Stimulated activated naive CD8-positive, alpha-beta T cell treated with anti-CD3 and anti-CD28 coated beads, Interleukin-15, Interleukin-2, amounts not matched to agents 100 ng/mL and 50 ng/mL, for 24 hours (primary cell): ENCODE measurements around the gene PITX1.
"Not testable (repeated sequence)": the region's sequence is repeated elsewhere in the genome, so short reads cannot be mapped to it uniquely, and the experiment has no call there.

Experiments
- H3K27ac Mint-ChIP-seq: one replicate; pipeline ENCODE4 v1.8.0; 2021; ENCODE audit warnings: mild to moderate bottlenecking, mixed read lengths
- H3K27me3 Mint-ChIP-seq: one replicate; pipeline ENCODE4 v1.8.0; 2021; ENCODE audit warnings: mixed read lengths
- H3K36me3 Mint-ChIP-seq: one replicate; pipeline ENCODE4 v1.8.0; 2021; ENCODE audit warnings: low read depth, mixed read lengths
- H3K4me1 Mint-ChIP-seq: one replicate; pipeline ENCODE4 v1.8.0; 2021; ENCODE audit warnings: low read depth, mixed read lengths
- H3K4me3 Mint-ChIP-seq: one replicate; pipeline ENCODE4 v1.8.0; 2021; ENCODE audit warnings: mild to moderate bottlenecking, mixed read lengths
- H3K9me3 Mint-ChIP-seq: one replicate; pipeline ENCODE4 v1.8.0; 2021; ENCODE audit warnings: mixed read lengths

Gene PITX1

GRCh38 chr5:135033901-135034235 lies at the start of gene PITX1:
TSS of gene PITX1 (minus strand) at chr5:135034228. CDS start at chr5:135033881, 347 bp downstream.
- Mint-ChIP-seq H3K36me3 (peaks cover 6% of the 10 kb centered on the region), H3K27ac (peak within 1 kb of the TSS; percentile 26), H3K4me1 (peaks cover 38% of the 10 kb centered on the region), H3K4me3 (peak within 1 kb of the TSS; percentile 81), H3K9me3 (no peaks in the 10 kb centered on the region), H3K27me3 (peaks cover 86% of the 10 kb centered on the region)

DNA sequence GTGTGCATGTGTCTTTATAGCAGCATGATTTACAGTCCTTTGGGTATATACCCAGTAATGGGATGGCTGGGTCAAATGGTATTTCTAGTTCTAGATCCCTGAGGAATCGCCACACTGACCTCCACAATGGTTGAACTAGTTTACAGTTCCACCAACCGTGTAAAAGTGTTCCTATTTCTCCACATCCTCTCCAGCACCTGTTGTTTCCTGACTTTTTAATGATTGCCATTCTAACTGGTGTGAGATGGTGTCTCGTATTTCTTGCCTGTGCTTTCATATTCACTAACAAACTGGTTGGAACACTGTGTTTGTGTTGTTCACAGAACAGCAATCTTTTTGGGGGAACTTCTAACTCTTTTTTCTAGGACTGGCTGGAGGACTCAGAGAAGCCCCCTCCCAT lies 49.3 kb upstream of the PITX1 start:
- not testable (repeated sequence) for H3K36me3 Mint-ChIP-seq, H3K27ac Mint-ChIP-seq, H3K9me3 Mint-ChIP-seq, H3K4me1 Mint-ChIP-seq, H3K4me3 Mint-ChIP-seq
- peaks cover 29% of the 10 kb centered on the region for H3K27me3 Mint-ChIP-seq

- Mint-ChIP-seq H3K4me3 (no peak overlapping the region), H3K4me1 (no peaks in the 10 kb centered on the region), H3K36me3 (no peaks in the 10 kb centered on the region), H3K27ac (no peak overlapping the region), H3K27me3 (peaks cover 27% of the 10 kb centered on the region), H3K9me3 (peaks cover 5% of the 10 kb centered on the region)
These were observed 47.2 kb upstream of the PITX1 start for GRCh38 chr5:135081240-135081639.

DNA sequence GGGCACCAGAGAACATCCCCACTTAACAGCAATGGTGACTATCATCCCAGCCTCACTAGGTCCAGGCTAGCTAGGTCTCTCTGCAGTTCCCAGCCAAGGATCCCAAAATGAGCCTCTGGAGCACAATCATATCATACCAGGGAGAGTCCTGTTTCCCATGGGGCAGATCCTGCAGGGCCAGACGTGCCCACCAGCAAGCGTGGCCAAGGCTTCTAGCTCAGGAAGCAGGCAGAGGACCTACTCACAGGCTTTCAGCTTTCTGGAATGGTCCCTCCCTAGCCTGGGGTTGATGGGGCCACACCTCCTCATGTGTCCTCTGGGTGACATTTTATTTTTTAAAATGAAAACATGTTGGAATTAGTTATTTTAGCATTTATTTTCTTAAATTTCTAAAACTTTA lies 45.7 kb upstream of the PITX1 start:
- Mint-ChIP-seq H3K9me3 (peaks cover 5% of the 10 kb centered on the region), H3K4me1 (no peaks in the 10 kb centered on the region), H3K27me3 (peaks cover 29% of the 10 kb centered on the region), H3K36me3 (no peaks in the 10 kb centered on the region), H3K4me3 (no peak overlapping the region), H3K27ac (no peak overlapping the region)

DNA sequence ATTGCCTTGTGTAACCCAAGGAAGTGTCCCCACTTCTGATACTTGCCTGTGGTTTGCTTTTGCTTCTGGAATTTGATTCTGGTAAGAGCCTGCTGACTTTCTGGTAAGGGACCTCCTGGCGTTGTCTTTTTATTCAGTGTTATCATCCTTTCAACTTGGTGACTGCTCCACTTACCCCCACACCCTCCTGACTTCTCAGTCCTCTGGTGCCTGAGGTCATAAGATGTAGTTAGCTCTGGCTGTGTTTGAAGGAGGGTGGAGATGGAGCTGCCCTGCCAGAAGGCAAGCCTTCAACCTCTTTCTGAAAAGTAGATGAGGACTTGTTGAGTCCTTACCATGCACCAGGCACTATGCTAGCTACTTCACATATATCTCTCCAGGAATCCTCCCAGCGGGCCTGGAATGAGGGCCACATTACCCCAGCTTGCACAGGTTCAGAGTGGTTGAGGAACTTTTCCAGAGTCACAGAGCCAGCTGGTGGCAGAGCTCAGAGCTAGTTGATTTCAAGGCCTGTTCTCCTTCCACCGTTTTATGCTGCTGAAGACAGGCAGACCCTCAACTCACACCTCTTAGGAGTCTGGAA lies 45.2 kb upstream of the PITX1 start:
- no peaks in the 10 kb centered on the region for H3K36me3 Mint-ChIP-seq
- H3K27ac Mint-ChIP-seq, result no peak overlapping the region
- H3K4me3 Mint-ChIP-seq, result no peak overlapping the region
- H3K27me3 Mint-ChIP-seq, result peaks cover 27% of the 10 kb centered on the region
- no peaks in the 10 kb centered on the region for H3K4me1 Mint-ChIP-seq
- peaks cover 5% of the 10 kb centered on the region for H3K9me3 Mint-ChIP-seq

- H3K27ac Mint-ChIP-seq, result no peak overlapping the region
- no peaks in the 10 kb centered on the region for H3K4me1 Mint-ChIP-seq
- peaks cover 22% of the 10 kb centered on the region for H3K27me3 Mint-ChIP-seq
- H3K4me3 Mint-ChIP-seq, result no peak overlapping the region
- no peaks in the 10 kb centered on the region for H3K9me3 Mint-ChIP-seq
- no peaks in the 10 kb centered on the region for H3K36me3 Mint-ChIP-seq
These were observed 42.8 kb upstream of the PITX1 start for GRCh38 chr5:135076801-135077200.

- H3K4me1 Mint-ChIP-seq, result no peaks in the 10 kb centered on the region
- H3K4me3 Mint-ChIP-seq, result no peak overlapping the region
- H3K27me3 Mint-ChIP-seq, result peaks cover 20% of the 10 kb centered on the region
- H3K9me3 Mint-ChIP-seq, result no peaks in the 10 kb centered on the region
- no peak overlapping the region for H3K27ac Mint-ChIP-seq
- no peaks in the 10 kb centered on the region for H3K36me3 Mint-ChIP-seq
These were observed 42.0 kb upstream of the PITX1 start for GRCh38 chr5:135076051-135076491.

GRCh38 chr5:135075621-135076020 lies 41.6 kb upstream of the PITX1 start:
- Mint-ChIP-seq H3K4me1 (no peaks in the 10 kb centered on the region), H3K9me3 (no peaks in the 10 kb centered on the region), H3K27ac (no peak overlapping the region), H3K36me3 (no peaks in the 10 kb centered on the region), H3K27me3 (peaks cover 15% of the 10 kb centered on the region), H3K4me3 (no peak overlapping the region)

DNA sequence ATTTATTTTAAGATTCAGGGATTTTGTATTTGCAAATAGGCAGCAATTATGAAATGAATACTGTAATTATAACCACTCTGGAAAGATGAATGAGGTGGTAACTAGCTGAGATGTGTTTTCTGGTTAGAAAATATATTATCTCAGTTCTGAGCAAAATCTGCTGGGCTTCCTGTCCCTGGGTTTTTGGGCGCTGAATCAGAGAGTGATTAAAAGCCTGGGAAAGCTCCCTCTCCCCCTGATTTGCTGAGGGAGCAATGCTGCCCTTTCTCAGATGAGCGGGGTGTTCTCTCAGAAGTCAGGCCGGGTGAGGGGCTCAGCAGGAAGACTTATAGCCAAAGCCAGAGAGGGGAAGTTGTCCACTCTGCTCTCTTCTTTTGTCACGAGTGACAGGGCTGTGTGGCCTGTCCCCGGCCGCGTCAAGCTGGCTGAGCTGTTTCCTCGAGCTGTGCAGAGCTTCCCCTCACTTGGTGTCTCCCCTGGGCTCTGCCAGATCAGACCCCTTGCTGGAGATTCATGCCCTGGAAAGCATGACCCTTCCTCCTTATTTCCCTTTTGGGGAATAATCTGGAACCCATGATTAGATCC lies 39.8 kb upstream of the PITX1 start:
- no peaks in the 10 kb centered on the region for H3K36me3 Mint-ChIP-seq
- H3K27ac Mint-ChIP-seq, result no peak overlapping the region
- no peaks in the 10 kb centered on the region for H3K4me1 Mint-ChIP-seq
- peaks cover 11% of the 10 kb centered on the region for H3K27me3 Mint-ChIP-seq
- no peak overlapping the region for H3K4me3 Mint-ChIP-seq
- H3K9me3 Mint-ChIP-seq, result no peaks in the 10 kb centered on the region

DNA sequence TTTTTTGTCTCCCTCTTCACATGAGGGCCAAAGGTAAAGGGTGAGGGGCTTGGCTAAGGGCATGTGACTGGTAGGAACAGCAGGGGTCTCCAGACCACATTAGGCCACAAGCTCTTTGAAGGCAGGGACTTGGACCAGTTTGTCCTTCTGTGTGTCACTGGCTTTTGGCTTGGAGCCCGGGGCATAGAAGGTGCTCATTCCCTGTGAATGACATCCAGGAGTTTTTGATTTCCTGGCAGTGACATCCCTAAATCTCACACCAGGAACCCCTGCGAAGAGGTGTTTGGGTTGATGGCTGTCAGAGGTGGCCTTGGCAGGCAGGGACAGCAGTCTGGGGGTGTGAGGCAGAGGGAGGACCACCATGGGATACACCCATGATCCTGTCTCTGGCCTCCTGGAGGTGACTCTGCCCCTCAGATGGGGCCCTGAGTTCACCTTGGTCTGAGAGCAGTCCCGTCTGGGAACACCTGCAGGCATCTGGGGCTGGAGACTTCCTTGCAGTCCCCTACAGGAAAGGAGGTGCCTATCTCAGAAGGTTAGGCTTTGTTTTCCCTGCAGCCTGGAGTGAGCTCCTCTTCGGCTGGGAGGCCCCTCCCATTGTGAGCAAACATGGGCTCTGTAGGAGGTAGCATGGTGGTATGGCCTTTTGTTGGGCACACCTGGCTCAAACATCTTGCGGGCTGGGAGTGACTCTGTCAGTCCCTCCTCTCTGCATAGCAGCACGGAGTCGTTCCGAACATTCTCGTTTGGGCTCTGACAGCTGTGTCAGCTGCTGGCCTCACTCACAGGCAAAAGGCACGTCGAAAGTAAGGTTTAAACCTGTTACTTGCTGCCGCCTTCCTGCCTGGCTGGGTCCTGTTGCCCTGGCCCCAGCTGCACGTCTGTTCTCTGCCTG lies 38.6 kb upstream of the PITX1 start:
- H3K36me3 Mint-ChIP-seq, result no peaks in the 10 kb centered on the region
- H3K27me3 Mint-ChIP-seq, result peaks cover 7% of the 10 kb centered on the region
- no peaks in the 10 kb centered on the region for H3K9me3 Mint-ChIP-seq
- no peaks in the 10 kb centered on the region for H3K4me1 Mint-ChIP-seq
- H3K4me3 Mint-ChIP-seq, result no peak overlapping the region
- H3K27ac Mint-ChIP-seq, result no peak overlapping the region

DNA sequence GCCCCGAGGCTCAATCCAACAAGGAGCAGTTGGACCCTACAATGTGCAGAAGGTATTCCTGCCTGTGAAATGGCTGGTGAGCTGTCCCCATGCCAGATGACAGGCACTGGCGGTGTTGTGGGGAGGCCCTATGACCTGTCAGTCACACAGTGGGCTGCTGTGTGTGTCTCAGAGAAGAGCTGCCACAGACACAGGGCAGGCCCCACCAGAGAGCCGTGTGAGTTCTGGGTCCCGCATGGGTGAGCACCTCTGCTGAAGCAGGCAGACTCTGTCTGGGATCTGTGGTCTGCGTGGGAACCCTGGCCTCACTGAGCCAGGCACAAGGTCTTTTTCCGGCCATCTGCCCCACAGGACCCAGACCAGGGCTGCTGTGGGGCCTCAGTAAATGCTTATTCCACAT lies 37.3 kb upstream of the PITX1 start:
- H3K27me3 Mint-ChIP-seq, result peaks cover 4% of the 10 kb centered on the region
- H3K4me3 Mint-ChIP-seq, result no peak overlapping the region
- H3K36me3 Mint-ChIP-seq, result no peaks in the 10 kb centered on the region
- H3K4me1 Mint-ChIP-seq, result no peaks in the 10 kb centered on the region
- no peak overlapping the region for H3K27ac Mint-ChIP-seq
- H3K9me3 Mint-ChIP-seq, result no peaks in the 10 kb centered on the region

DNA sequence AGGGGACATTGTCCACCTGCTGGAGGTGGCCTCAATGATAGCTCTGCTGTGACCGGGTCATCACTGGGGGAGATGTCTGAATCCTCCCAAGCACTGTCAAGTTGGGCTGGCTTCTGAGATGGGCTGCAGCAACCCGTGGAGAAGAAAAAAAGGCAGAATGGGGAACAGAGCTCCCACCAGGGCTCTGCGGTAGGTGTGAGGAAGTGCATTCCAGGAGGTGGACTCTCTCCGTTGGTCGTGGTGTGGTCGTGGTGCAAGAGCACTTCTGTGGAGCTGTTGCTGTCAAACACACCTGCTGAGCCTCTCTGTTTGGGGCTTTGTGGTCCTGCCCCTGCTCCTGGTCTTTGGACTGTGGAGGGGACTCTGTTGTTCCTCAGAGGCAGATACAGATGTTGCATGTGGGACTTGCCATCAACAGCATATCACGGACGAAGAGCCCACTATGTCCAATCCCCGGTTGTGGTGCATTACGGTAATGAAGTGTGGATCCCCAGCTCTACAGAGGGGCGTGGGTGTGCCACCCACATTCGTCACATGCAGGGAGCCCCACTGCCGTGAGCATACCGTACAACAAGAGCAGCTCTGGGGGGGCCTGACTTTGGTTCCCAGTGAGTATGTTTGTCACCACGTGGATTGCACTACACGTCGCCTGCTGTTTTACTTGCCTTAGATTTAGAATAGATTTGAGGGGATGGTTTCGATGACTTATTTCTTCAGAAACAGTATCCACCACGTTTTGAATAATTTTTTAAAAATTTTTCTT lies 36.0 kb upstream of the PITX1 start:
- H3K36me3 Mint-ChIP-seq, result no peaks in the 10 kb centered on the region
- H3K4me1 Mint-ChIP-seq, result no peaks in the 10 kb centered on the region
- H3K4me3 Mint-ChIP-seq, result no peak overlapping the region
- H3K27me3 Mint-ChIP-seq, result peaks cover 3% of the 10 kb centered on the region
- H3K27ac Mint-ChIP-seq, result no peak overlapping the region
- H3K9me3 Mint-ChIP-seq, result no peaks in the 10 kb centered on the region

DNA sequence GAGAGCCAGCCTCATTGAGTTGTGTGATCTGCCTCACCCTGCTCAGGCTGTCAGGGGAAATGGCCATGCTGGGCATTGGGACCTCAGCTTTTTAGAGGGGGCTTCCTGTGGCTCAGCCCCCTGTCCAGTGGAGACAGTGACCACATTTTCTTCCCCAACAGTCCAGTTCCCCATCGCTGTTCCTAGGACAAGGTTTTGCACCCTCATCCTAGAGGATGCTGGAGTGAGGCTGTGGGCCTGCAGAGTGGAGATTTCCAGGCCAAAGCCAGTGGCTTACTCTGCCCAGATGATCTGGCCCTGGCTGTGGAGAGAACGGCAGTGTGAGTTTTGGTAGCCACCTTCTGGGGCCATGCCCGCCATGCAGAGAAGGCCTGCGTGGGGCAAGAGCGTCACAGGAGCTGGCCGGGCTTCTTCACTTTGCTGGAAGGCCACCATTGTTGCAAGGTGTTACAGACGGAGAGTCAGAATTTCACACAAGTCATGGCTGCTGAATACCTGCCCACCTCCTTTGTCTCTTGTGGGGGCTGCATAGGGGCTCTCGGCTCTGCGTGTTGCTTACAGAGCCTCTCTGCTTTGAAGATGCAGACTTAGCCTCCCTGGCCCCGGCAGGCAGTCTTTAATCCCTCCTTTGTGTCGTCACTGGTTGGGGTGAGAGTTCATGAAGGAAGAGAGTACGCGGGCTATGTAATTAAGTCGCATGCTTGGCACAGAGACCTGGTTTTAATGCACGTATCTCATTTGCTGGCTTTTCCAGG lies 35.2 kb upstream of the PITX1 start:
- Mint-ChIP-seq H3K36me3 (no peaks in the 10 kb centered on the region), H3K4me3 (no peak overlapping the region), H3K27me3 (no peaks in the 10 kb centered on the region), H3K4me1 (no peaks in the 10 kb centered on the region), H3K9me3 (no peaks in the 10 kb centered on the region), H3K27ac (no peak overlapping the region)

DNA sequence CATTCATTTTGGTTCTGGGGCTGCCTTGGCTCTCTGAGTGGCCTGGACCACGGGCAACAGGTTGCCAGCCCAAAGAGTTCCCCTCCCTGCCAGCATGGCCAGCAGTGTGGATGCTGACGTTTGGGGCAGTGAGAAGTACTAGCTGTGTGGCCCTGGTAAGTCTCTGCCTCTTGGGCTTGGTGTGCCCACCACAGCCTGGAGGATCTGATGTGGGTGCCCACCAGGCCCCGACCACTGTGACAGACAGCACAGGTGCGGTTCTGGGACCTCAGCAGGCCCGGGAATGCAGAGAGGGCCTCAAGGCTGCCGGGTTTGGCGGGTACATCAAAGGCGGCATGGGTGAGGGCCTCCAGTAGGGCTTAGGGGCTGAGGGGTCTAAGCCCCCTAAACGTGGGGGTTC lies 33.6 kb upstream of the PITX1 start:
- H3K4me3 Mint-ChIP-seq, result no peak overlapping the region
- no peaks in the 10 kb centered on the region for H3K4me1 Mint-ChIP-seq
- H3K27ac Mint-ChIP-seq, result no peak overlapping the region
- H3K27me3 Mint-ChIP-seq, result no peaks in the 10 kb centered on the region
- no peaks in the 10 kb centered on the region for H3K9me3 Mint-ChIP-seq
- H3K36me3 Mint-ChIP-seq, result no peaks in the 10 kb centered on the region
